ENCODE results near the gene MGAT4C. TPM values are rescaled to one million over a fixed set of nuclear protein-coding genes. Genes with fewer than 3 reads are reported as not detected.

Gene MGAT4C
- total and polyA plus RNA-seq, 2 donors (not counting 3 experiments of a cell fraction or from before 2014, with no cell fraction given) = not detected

GRCh38 chr12:86234316-86234855 lies 21.8 kb downstream of the MGAT4C start:
- no peak overlapping the region for H3K4me2 ChIP-seq (ENCODE audit: insufficient read depth, low read length)
- H3K4me3 ChIP-seq (replicated peaks in 1 of 3; ENCODE audit: insufficient read depth in 1 of 3, low read depth in 1 of 3, low read length in 3 of 3) = no peak overlapping the region
- no peak for DNase-seq (ENCODE audit: low read depth, low spot score)
- no peaks in the 10 kb centered on the region for H3K27me3 ChIP-seq (ENCODE audit: control insufficient read depth in 2 of 2, insufficient read depth in 2 of 2, low read length in 2 of 2)
- H3K9ac ChIP-seq (replicated peaks; ENCODE audit: extremely low read depth, insufficient read depth, low read length) = no peak overlapping the region
- H3K9me1 ChIP-seq (replicated peaks; ENCODE audit: control insufficient read depth, extremely low read depth, insufficient read depth, low read length) = no peaks in the 10 kb centered on the region
- no peak overlapping the region for H2AFZ ChIP-seq (ENCODE audit: low read depth, low read length)
- TF ChIP-seq GATA2 (IDR thresholded peaks at IDR 0.05; ENCODE audit: insufficient read depth, insufficient read length, low read depth, low read length) (no peak), MYC (IDR thresholded peaks at IDR 0.05; ENCODE audit: low read depth, low read length) (no peak), POLR2A (IDR thresholded peaks at IDR 0.05; ENCODE audit: low read depth, low read length) (no peak), POLR2AphosphoS5 (IDR thresholded peaks at IDR 0.05; ENCODE audit: insufficient read depth, low read depth, low read length) (no peak), FOS (IDR thresholded peaks at IDR 0.05; ENCODE audit: borderline replicate concordance, insufficient read depth, low read length) (no peak), CTCF (IDR thresholded peaks at IDR 0.05; ENCODE audit: extremely low read depth in 1 of 2, insufficient read depth in 1 of 2, low read depth in 1 of 2, low read length in 2 of 2) (no peak), MAX (IDR thresholded peaks at IDR 0.05; ENCODE audit: insufficient read depth, insufficient read length) (no peak)
- H3K9me3 ChIP-seq (replicated peaks; ENCODE audit: control insufficient read depth, insufficient read depth, low read length) = no peaks in the 10 kb centered on the region
- intact Hi-C loops (cut with micrococcal nuclease) (loop anchor here (5.0 to 10.0 kb wide), 2 partner anchors 760 to 1088 kb away; no protein-coding TSS in a partner anchor), dilution Hi-C loops (cut with MboI; ENCODE audit: extremely low pct_ligation_motif_present, low sequenced_read_pairs) (no loop called here)
- H3K36me3 ChIP-seq (ENCODE audit: control insufficient read depth in 2 of 2, extremely low read depth in 1 of 2, insufficient read depth in 2 of 2, low read length in 2 of 2) = no peaks in the 10 kb centered on the region
- no peak overlapping the region for H3K27ac ChIP-seq (ENCODE audit: insufficient read depth, low read depth, low read length)
- peaks cover 21% of the 10 kb centered on the region for H3K4me1 ChIP-seq (ENCODE audit: control insufficient read depth, extremely low read depth, insufficient read depth, low read length)
- ChIA-PET POLR2A (no interaction called here), CTCF (no interaction called here)
- FAIRE-seq = no peak
- no peaks in the 10 kb centered on the region for H4K20me1 ChIP-seq (replicated peaks; ENCODE audit: control insufficient read depth, extremely low read depth, insufficient read depth, low read length)
- no peaks in the 10 kb centered on the region for H3K79me2 ChIP-seq (ENCODE audit: control insufficient read depth, insufficient read depth, low read length)
- no TSS peak for BruUV-seq (replicated peaks)

Measured in endothelial cell of umbilical vein (primary cell).